AG08395 (cell line): Measurements from ENCODE around the gene AJAP1.

ENCODE experiments used
- DNase-seq: peaks from one replicate; pipeline ENCODE4 v3.0.0; 2012; ENCODE audit warnings: mixed read lengths, low spot score

The AJAP1 gene

GRCh38 chr1:4734219-4734618, 79.8 kb downstream of the AJAP1 start:
- no peak for DNase-seq

- no peak for DNase-seq
These were observed 80.4 kb downstream of the AJAP1 start for GRCh38 chr1:4734791-4735190.

GRCh38 chr1:4736254-4736653, 81.8 kb downstream of the AJAP1 start:
- DNase-seq, result no peak

GRCh38 chr1:4741876-4742423, 87.5 kb downstream of the AJAP1 start:
- no peak for DNase-seq

- DNase-seq, result no peak
These were observed 89.8 kb downstream of the AJAP1 start for GRCh38 chr1:4743978-4744750.

- DNase-seq, result no peak
These were observed 91.2 kb downstream of the AJAP1 start for GRCh38 chr1:4745560-4745959.

GRCh38 chr1:4749406-4749805, 95.0 kb downstream of the AJAP1 start:
- DNase-seq, result no peak

- no peak for DNase-seq
These were observed 95.8 kb downstream of the AJAP1 start for GRCh38 chr1:4750177-4750576.

GRCh38 chr1:4752059-4752458, 97.7 kb downstream of the AJAP1 start:
- no peak for DNase-seq

- DNase-seq, result no peak
These were observed 100.4 kb downstream of the AJAP1 start for GRCh38 chr1:4754816-4755215.

GRCh38 chr1:4755301-4755845, 101.0 kb downstream of the AJAP1 start:
- DNase-seq, result peak; percentile 22

- DNase-seq, result no peak
These were observed 101.6 kb downstream of the AJAP1 start for GRCh38 chr1:4755864-4756504.

GRCh38 chr1:4756851-4757580, 102.6 kb downstream of the AJAP1 start:
- DNase-seq, result no peak

- DNase-seq, result no peak
These were observed 105.3 kb downstream of the AJAP1 start for GRCh38 chr1:4759671-4760070.

GRCh38 chr1:4760088-4760487, 105.7 kb downstream of the AJAP1 start:
- DNase-seq, result no peak

- DNase-seq, result no peak
These were observed 106.9 kb downstream of the AJAP1 start for GRCh38 chr1:4761324-4761723.

- no peak for DNase-seq
These were observed 107.7 kb downstream of the AJAP1 start for GRCh38 chr1:4762146-4762545.

- no peak for DNase-seq
These were observed 112.9 kb downstream of the AJAP1 start for GRCh38 chr1:4767308-4767707.

GRCh38 chr1:4768553-4768952, 114.1 kb downstream of the AJAP1 start:
- no peak for DNase-seq

- DNase-seq, result no peak
These were observed 115.3 kb downstream of the AJAP1 start for GRCh38 chr1:4769516-4770280.

GRCh38 chr1:4770713-4771112, 116.3 kb downstream of the AJAP1 start:
- DNase-seq, result no peak

GRCh38 chr1:4771267-4771666, 116.9 kb downstream of the AJAP1 start:
- no peak for DNase-seq
